Occipital lobe (tissue), 3 donors: ENCODE results near the gene PPEF2. TPM values are rescaled to one million over a fixed set of nuclear protein-coding genes. Genes with fewer than 3 reads are reported as not detected.

ENCODE experiments used
- DNase-seq: peaks from one replicate; lab custom pipeline; 2025; lab: John Stamatoyannopoulos, UW
- small RNA-seq: library from RNA; depleted of rRNA; stranded (forward); fragments of <200 nt; gene quantifications from one replicate; pipeline ENCODE3, GENCODE V24; 2014
- total RNA-seq: library from RNA; depleted of rRNA; stranded (reverse); fragments of >200 nt; gene quantifications from one replicate; pipeline ENCODE4 v1.2.3, GENCODE V29; 2014

PPEF2 gene
- total RNA-seq, 1 donor from 2014 or later: not detected

DNA sequence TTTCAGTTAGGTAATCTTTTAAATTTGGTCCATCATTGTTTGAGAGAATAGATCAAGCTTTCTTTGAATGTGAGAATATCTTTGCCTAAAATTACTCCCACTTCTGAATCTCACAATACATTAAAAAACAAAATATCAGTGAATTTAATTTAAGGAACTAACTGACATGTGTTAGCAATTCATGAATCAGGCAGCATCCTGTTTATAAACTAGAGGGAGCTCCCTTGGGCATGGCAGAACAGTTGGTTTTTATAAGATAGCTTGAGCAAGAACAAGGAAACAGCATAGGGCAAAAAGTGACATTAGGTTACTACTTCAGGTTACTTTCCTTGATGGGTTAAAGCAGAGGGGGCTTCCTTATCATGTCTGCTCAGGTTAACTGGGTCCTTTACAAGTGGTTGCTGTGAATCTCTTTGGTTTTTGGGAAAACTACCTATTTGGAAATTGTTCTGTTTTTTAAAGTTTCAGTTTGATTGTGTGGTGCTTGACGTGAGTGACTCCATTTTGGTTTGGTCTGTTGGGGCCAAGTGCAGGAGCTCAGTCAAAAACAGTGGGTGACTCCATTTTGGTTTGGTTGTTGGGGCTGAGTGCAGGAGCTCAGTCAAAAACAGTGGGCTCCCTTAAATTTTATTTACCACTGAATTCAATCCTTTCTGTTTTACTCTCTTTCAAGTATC, 68.0 kb downstream of the PPEF2 start:
- DNase-seq: no peak

DNA sequence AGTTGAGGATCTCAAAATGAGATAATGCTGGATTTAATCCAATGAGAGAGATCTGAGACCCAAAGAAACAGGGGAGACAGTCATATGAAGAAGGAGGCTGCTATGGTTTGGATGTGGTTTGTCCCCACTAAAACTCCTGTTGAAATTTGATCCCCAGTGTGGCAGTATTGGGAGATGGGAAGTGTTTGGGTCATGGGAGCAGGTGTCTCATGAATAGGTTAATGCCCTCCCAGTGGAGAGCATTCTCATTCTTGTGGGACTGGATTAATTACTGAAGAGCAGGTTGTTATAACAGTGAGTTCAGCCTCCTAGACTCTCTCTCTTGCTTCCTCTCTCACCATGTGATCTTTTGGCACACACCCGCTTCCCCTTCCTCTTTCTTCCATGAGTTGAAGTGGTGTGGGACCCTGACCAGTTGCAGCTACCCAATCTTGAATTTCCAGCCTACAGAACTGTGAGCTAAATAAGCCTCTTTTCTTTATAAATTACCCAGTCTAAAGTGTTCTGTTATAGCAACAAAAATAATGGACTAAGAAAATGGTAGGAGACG, 70.3 kb downstream of the PPEF2 start:
- DNase-seq: no peak

DNA sequence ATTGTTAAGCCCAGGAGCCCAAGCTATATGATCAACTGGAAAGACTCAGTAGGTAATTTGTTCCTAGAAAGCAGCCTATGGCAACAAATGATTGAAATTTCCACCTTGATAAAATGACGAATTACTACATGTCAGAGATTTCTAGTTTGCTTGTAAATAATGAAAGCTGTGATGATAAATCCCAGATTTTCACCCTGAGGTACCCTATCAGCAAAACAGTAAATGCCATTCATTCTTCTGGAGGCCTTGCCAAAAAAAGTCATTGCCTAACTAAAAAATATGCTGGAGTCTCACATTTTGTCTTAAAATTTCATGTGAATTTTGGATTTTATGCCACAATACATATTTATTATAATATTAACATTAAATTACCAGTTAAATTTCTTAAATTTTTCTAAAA, 71.3 kb downstream of the PPEF2 start:
- no peak for DNase-seq

DNA sequence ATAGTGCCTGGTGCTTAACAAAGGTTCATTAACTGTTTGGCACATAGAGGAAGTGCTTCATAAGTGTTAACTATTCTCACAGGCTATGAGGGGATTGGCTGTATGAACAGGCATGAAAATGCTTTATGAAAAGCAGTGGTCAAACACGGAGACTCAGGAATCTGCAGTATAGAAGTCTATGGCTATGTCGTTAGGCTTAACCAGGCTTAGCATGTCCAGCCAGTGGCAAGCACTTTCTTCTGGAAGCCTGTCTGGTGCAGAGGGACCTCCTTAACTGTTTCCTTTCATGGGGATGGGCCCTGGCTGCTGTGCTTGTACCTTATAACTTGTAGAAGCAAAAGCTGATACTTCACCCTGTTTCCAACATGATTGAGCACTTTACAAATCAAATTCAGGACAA, 78.4 kb downstream of the PPEF2 start:
- DNase-seq: no peak

DNA sequence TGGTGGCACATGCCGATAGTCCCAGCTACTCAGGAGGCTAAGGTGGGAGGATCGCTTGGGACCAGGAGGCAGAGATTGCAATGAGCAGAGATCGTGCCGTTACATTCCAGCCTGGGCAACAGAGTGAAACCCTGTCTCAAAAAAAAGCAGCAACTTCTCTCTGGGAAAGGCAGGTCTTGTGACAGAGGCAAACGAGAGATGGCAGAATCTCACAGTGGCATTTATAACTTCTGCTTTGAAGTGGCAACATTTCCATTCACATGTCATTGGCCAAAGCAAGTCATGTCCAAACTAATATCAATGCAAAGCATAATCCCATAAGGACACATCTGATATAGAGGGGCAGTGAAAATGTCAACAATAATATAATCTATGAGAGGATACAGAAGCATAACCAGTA, 79.8 kb downstream of the PPEF2 start:
- DNase-seq: no peak

DNA sequence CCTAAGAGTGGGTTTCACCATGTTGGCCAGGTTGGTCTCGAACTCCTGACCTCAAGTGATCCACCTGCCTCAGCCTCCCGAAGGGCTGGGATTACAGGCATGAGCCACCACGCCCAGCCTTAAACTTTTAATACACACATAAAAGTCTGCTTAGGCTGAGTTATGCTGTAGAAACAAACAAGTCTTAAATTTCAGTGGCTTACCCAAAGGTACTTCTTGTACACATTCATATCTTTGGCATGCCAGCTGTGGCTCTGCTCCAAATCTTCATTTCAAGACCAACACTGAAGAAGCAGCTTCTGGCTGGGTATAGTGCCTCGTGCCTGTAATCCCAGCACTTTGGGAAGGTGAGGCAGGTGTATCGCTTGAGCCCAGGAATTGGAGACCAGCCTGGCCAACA, 80.3 kb downstream of the PPEF2 start:
- DNase-seq: no peak

DNA sequence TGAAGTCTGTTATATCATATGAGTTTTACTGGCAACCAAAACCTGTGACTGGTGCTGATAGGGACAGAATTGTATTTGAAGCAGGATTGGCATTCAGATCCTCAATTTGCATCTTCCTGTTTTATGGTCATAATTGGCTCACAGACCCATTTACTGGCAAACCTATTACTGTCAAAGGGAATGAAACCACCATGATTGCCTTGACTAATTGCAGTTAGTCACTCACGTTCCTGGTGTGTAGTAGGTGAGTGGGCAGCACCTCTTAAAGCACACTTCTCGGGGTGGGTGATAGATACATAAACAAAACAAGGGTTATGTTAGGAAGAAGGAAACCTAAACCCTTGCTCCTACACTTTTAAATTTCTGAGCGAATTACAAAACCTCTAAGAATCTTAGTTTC, 81.0 kb downstream of the PPEF2 start:
- DNase-seq: no peak

DNA sequence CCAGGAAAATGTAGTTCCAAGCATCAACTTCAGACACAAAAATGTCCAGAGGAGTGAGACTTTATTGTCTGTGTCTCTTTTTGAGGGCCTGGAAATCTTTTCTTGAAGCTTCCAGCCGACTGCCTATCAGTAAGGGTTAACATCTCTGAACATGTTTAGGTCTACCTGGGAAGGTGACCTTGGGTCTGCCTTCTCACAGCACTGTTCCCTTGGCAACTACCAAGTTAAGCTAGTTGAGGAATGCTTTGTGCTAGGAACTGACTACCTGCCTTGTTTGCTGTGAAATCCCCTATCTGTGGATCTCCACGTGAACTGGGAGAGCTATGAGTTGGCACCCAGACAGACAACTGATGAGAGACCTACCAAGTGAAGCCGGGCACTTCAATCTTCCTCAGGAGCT, 81.6 kb downstream of the PPEF2 start:
- DNase-seq: no peak

DNA sequence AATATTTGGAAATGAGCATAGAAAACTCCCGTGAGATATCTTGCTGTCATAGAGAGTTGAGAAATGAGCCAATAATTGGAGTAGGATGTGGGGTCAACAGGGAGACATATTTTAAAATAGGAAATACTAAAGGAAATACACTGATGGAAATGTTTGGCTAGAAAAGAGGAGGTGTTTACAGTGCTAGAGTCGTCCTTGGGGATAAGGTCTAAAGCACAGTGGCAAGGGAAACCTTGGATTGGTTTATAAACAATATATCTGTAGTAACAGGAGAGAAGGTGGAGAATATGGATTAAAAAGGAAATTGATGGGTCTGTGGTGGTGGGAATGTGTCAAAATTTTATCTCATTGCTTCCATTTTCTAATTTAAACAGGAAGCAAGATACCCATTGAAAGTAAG, 82.1 kb downstream of the PPEF2 start:
- DNase-seq: no peak

DNA sequence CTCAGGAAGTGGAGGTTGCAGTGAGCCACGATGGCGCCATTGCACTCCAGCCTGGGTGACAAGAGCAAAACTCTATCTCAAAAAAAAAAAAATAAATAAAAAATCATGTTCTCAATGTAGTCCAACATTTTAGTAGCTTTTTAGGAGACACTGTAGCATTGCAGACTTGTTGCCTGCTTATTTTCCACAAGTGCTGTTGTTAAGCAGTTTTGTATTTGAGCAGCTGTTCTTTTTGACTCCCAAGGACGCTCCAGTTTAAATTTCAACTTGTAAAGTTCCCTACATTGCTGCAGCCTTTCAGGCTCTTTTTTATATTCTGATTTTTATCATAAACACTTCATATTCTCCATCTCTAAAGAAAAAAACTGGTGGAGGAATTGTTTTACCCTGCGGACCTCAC, 83.1 kb downstream of the PPEF2 start:
- DNase-seq: no peak

DNA sequence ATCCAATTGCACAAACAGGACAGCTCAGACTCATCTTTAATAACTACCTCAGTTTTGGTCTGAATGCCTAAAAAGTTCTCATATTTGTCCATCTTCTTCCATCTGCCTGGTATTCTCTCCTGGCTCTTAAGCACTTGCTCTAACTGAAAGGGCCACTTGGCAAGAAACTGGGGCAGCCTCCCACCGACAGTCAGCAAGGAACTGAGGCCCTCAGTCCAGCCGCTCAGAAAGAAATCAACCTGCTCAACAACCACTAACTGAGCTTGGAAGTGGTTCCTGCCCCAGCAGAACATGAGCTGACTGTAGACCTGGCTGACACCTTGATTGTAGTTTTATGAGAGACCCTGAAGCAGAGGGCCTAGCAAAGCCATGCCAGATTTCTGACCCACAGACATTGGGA, 84.4 kb downstream of the PPEF2 start:
- no peak for DNase-seq

Small RNA genes lying within 50 kb of the gene (small RNA-seq; reads per million reads assigned to genes)
- 0.12 reads per million for gene RNU2-16P

Other genes with a start within 250 kb of the PPEF2 start
- 395 TPM for gene G3BP2, start 229.0 kb downstream of the PPEF2 start, total RNA-seq
- 56.6 TPM for gene USO1, start 177.9 kb downstream of the PPEF2 start, total RNA-seq
- gene NAAA, start 38.6 kb upstream of the PPEF2 start, total RNA-seq: 21.4 TPM
- 38.4 TPM for gene SDAD1, start 88.5 kb upstream of the PPEF2 start, total RNA-seq
- gene CXCL9, start 105.1 kb upstream of the PPEF2 start, total RNA-seq: not detected
- gene CXCL10, start 121.0 kb upstream of the PPEF2 start, total RNA-seq: 0.78 TPM
- not detected for gene CXCL11, start 133.6 kb upstream of the PPEF2 start, total RNA-seq
- 0.78 TPM for gene ART3, start 172.3 kb upstream of the PPEF2 start, total RNA-seq
- gene NUP54, start 245.9 kb upstream of the PPEF2 start, total RNA-seq: 162 TPM